ENCODE data around the gene EPSTI1.
"Not testable (repeated sequence)": the region's sequence is repeated elsewhere in the genome, so short reads cannot be mapped to it uniquely, and the experiment has no call there.

EPSTI1 gene

GRCh38 chr13:43005460-43006236, 13.6 kb upstream of the EPSTI1 start:
- DNase-seq: no peak

- DNase-seq: no peak
Measured at GRCh38 chr13:43003729-43004128, 11.7 kb upstream of the EPSTI1 start.

- no peak for DNase-seq
Measured at GRCh38 chr13:43003010-43003409, 11.0 kb upstream of the EPSTI1 start.

- no peak for DNase-seq
Measured at GRCh38 chr13:43002021-43002420, 10.0 kb upstream of the EPSTI1 start.

- no peak for DNase-seq
Measured at GRCh38 chr13:43000676-43001075, 8.6 kb upstream of the EPSTI1 start.

- no peak for DNase-seq
Measured at GRCh38 chr13:42999491-42999890, 7.5 kb upstream of the EPSTI1 start.

- no peak for DNase-seq
Measured at GRCh38 chr13:42997381-42997780, 5.3 kb upstream of the EPSTI1 start.

- DNase-seq: no peak
Measured at GRCh38 chr13:42996584-42996983, 4.5 kb upstream of the EPSTI1 start.

GRCh38 chr13:42994878-42995277, 2.8 kb upstream of the EPSTI1 start:
- no peak for DNase-seq

GRCh38 chr13:42992764-42993122, 702 bp upstream of the EPSTI1 start:
- no peak for DNase-seq

GRCh38 chr13:42991233-42991897, 676 bp downstream of the EPSTI1 start:
- not testable (repeated sequence) for DNase-seq

- DNase-seq: no peak
Measured at GRCh38 chr13:42990291-42991232, 1.5 kb downstream of the EPSTI1 start.

GRCh38 chr13:42986176-42986574, 5.9 kb downstream of the EPSTI1 start:
- no peak for DNase-seq

GRCh38 chr13:42985312-42986175, 6.5 kb downstream of the EPSTI1 start:
- no peak for DNase-seq

GRCh38 chr13:42984691-42985090, 7.3 kb downstream of the EPSTI1 start:
- DNase-seq: no peak

- DNase-seq: no peak
Measured at GRCh38 chr13:42984026-42984425, 8.0 kb downstream of the EPSTI1 start.

GRCh38 chr13:42981853-42982252, 10.2 kb downstream of the EPSTI1 start:
- no peak for DNase-seq

- no peak for DNase-seq
Measured at GRCh38 chr13:42981317-42981716, 10.7 kb downstream of the EPSTI1 start.

GRCh38 chr13:42977219-42977659, 14.8 kb downstream of the EPSTI1 start:
- no peak for DNase-seq

GRCh38 chr13:42976066-42976465, 16.0 kb downstream of the EPSTI1 start:
- DNase-seq: no peak

GRCh38 chr13:42973581-42973980, 18.5 kb downstream of the EPSTI1 start:
- DNase-seq: no peak

GRCh38 chr13:42971691-42972347, 20.2 kb downstream of the EPSTI1 start:
- no peak for DNase-seq

All from NCI-H2029 (cell line).